HL-60/S4 treated with phorbol 12-myristate 13-acetate at 8.2 ng/mL for 4 days and 3 days (cell line): Measurements from ENCODE around the gene ACTR1A.

ENCODE experiments used
- in situ Hi-C: fragments of 300-500 bp; cut with MboI; formaldehyde crosslinking; loops from 2 replicates; pipeline ENCODE4 v1.15.0; 2022; ENCODE audit warnings: low sequenced_read_pairs

The ACTR1A gene

GRCh38 chr10:102432162-102432950, 70.2 kb downstream of the ACTR1A start, which contains the start of gene CUEDC2:
Gene CUEDC2 (minus strand): TSS chr10:102432574. CDS start chr10:102425188, 7,386 bp downstream.
- in situ Hi-C loops: no loop called here

- in situ Hi-C loops: no loop called here
Measured at GRCh38 chr10:102431452-102432124, 70.9 kb downstream of the ACTR1A start.

- in situ Hi-C loops: no loop called here
Measured at GRCh38 chr10:102429468-102429867, 73.0 kb downstream of the ACTR1A start.
